ENCODE measurements around the gene SASH3.
A peak's percentile ranks its signal among the peaks of the same experiment; 100 is the strongest.

Gene SASH3

DNA sequence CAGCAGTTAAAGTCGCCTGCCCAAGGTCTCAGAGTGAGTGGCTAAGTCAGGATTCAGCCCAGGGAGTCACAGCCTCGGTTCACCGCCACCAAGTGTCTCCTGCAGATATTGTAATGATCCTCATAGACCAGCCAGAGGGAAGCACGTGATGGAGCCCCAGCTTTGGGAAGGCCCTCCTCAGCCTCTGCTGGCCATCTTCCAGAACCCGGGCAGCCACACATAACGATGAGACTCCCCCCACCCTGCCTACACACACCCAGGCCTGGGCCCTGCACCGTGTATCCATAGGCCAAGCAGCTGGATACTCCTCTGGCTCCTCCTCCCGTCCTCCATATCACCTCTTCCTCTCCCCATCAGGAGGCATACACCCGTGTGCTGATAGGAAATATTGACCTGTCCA lies 19.6 kb upstream of the SASH3 start:
- no peak for DNase-seq

GRCh38 chrX:129760981-129761380 lies 18.8 kb upstream of the SASH3 start:
- DNase-seq, result no peak

GRCh38 chrX:129761596-129761995 lies 18.2 kb upstream of the SASH3 start:
- no peak for DNase-seq

GRCh38 chrX:129762448-129762847 lies 17.3 kb upstream of the SASH3 start:
- DNase-seq, result no peak

DNA sequence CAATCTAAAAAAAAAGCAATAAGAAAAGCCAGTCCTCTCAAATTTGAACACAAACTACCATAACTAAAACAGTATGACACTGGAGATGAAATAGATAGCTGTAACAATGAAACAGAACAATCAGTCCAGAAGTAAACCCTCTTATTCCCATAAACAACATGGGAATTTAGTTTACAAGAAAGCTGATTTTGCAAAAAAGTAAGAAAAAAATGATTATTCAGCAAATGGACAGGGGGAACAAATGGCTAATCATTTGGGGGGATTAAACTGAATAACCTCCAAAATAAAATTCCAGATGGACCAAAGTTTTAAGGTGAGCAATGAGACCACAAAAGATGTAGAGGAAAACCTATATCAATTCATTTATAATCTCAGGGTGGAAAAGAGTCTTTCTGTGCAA lies 16.1 kb upstream of the SASH3 start:
- DNase-seq, result no peak

GRCh38 chrX:129768186-129768585 lies 11.6 kb upstream of the SASH3 start:
- DNase-seq, result no peak

GRCh38 chrX:129768586-129769466 lies 10.9 kb upstream of the SASH3 start:
- no peak for DNase-seq

- DNase-seq, result no peak
These were observed 10.1 kb upstream of the SASH3 start for GRCh38 chrX:129769467-129770154.

- DNase-seq, result no peak
These were observed 8.3 kb upstream of the SASH3 start for GRCh38 chrX:129771266-129771995.

DNA sequence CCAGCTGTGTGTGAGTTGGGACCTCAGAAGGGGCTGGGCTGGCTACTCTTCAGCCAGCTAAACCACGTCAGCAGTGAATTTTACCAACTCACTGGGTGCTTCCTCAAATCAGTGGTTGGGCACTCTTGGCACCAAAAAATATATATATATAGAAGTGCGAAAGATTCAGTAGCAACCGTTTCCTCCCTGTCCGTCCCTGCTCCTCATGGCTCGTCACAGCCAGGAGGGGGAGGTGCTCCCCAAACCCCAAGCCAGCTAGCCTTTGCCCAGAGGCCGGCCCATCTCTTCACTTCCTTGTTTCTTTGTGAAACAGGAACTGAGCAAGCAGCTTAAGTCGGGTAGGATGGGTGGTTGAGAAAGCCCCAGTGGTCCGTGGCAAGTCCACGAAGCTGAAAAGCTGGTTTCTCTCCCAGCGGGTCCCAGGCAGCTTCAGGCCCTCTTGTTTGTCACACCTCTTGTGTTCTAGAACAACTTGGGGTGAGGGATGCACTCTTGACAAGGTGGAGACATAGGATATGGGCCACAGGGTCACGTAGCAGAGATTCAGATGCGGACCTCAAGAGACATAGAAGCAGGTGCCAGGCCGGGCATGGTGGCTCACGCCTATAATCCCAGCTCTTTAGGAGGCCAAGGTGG lies 6.8 kb upstream of the SASH3 start:
- DNase-seq, result peak; percentile 94

- DNase-seq, result no peak
These were observed 5.9 kb upstream of the SASH3 start for GRCh38 chrX:129773649-129774458.

DNA sequence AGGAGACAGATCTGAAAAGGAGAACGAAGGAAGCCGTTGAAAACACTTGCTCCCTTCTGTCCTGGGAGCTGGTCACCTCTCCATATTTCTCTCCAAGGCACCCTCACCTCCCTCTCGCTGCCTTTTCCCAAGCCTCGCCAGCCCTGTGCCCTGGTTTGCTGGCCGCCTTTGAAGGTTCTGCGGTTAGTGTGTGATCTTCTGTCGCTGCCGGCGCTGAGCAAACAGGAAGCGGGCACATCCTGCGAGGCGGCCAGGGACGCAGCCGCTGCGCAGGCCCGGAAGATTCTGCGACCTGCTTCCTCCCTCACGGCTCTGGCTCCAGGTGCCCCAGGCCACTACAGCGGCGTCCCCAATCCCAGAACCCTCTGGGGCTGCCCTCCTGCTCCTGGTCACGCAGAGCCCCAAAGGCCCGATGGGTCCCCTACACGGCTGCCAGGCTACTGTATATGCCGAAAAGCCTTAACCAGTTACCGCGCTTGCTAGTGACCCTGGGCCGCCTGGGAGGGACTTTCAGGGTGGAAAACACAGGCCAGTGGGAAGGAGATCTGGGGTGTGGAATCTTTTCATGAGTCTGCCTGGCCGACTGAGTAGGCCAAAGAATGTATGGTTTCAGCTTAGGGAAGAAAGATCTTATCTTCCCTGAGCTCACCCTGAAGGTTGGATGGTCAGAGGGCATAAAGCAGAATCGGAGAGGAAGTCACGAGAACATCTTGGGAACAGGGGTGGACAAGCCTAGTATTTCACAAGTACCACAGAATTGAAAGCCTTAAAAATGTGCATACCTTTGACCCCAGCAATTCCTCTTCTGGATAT lies 2.3 kb upstream of the SASH3 start:
- DNase-seq, result peak; percentile 64

DNA sequence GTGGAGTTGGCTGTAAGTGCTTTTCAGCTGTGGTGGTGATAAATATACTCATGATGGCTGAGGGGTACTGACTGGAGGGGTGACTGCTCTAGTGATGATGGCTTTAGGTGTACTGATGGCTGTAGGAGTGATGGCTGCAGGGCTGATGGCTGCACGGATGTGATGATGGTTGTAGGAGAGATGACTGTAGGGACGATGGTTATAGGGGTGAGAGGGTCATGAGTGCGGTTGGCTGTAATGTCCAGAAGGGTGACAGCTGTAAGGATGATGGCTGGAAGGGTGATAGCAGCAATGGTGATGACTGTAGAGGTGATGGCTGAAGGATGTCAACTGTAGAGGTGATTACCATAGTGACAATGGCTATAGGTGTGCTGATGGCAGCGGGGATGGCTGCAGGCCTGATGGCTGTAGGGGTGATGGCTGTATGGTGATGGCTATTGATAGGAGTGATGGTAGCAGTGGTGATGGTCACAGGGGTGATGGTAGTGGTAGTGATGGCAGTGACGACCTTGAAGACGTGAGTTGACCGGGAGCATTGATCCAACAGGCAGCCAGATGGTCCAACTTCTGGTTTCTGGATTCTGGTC lies 570 bp upstream of the SASH3 start:
- no peak for DNase-seq

GRCh38 chrX:129780441-129781105 lies 824 bp downstream of the SASH3 start:
- DNase-seq, result no peak

- peak; percentile 88 for DNase-seq
These were observed 1.5 kb downstream of the SASH3 start for GRCh38 chrX:129781134-129781672.

DNA sequence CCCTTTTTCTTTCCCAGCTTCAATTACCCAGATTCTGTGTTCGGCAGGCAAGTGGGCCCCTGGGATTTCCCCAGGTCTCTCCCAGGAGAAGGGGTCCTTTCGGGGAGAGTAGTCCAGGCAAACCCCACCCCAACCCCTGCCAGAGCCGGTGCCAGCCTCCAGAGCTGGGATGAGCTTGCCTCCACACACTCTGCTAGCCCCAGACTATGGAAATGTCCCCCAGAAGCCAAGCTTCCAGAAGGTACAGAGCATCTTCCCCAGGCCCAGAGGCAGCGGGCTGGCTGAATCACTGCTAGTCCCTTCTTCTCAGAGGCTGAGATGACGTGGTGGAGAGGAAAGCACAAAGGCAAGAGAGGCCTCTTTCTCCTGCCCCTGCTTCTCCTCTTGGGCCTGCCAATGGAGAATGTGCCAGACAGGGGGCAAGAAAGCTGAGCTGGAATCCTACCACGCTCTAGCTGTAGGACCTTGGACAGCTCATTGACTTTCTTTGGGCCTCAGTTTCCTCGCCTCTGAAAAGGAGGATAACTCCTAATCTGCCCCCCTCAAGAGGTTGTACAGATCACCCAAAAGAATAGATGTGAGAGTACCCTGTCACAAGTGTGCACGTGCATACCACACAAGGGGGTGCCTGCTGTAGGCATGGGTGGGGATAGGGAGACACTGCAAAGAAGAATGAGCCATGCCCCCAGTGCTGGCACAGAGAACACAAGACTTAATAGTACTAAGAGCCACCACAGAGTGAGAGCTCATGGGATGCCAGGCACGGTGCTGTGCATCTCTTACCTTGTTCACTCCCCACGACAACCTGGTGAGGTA lies 2.1 kb downstream of the SASH3 start:
- peak; percentile 36 for DNase-seq

DNA sequence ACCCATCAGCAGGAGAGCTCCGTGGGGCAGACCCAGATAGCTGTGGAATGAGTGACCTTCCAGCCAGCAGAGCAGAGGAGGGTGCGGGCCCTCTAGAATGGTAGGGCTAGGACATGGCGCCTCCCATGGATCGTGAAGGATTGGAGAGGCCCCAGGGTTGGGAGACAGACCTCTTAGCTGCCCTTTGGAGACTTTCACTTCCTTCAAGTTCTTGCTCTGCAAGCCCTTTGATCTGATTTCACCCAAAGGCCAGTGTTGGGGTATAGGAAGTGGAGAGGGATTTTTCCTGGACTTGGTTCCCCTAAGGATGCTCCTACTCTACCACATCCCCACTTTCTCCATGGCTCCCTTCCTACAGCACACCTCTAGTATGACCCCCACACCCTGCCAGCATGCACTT lies 3.0 kb downstream of the SASH3 start:
- DNase-seq, result peak; percentile 65

DNA sequence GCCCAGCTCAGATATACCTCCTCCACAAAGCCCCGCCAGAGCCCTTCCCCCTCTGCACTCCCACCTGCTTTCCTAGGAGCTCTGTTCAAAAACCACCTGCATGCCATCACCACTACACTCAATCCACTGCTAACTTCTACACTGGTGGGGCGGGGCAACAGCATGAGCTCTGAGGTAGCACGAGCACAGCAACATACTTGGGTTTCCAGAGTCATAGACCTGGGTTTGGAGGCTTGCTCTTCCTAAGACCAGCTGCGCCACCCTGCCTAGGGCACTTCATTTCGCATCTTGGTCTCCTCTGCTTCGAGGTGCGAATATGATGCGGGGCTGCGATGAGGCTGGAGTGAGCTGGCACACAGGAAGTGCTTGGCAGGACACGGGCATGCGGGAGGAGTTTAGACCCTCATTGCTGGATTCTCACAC lies 3.6 kb downstream of the SASH3 start:
- DNase-seq, result no peak

DNA sequence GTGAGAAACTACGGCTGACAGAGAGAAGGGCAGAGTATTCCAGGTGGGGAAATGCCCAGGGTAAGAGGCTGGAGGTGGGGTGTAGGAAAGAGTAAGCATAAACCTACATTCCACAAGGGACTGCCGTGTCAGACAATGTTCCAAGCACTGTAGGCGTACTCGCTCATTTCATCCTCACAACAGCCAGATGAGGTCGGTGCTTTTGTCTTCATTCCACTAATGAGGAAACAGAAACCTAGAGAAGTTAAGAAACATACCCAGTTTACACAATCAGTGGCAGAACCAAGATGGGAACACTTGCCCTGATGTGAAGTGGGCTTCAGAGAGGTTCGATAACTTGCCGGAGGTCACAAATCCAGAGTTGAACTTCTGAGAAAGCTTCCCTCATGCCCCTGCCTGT lies 4.6 kb downstream of the SASH3 start:
- peak; percentile 85 for DNase-seq
